Colonic mucosa (tissue), 4 donors: ENCODE data around the gene ADSS1. TPM values are rescaled to one million over a fixed set of nuclear protein-coding genes. Genes with fewer than 3 reads are reported as not detected.

ENCODE experiments used
- DNase-seq: peaks from one replicate; pipeline ENCODE4 v3.0.0-alpha.2; 2020
- H3K27ac ChIP-seq: fragments of 200-600 bp; one replicate; pipeline ENCODE4 v1.8.0; 2021
- H3K27me3 ChIP-seq: fragments of 200-600 bp; one replicate; pipeline ENCODE4 v1.8.0; 2021
- H3K36me3 ChIP-seq: fragments of 200-600 bp; one replicate; pipeline ENCODE4 v1.8.0; 2021
- H3K4me1 ChIP-seq: fragments of 200-600 bp; one replicate; pipeline ENCODE4 v1.8.0; 2021; ENCODE audit warnings: mild to moderate bottlenecking
- H3K4me3 ChIP-seq: fragments of 200-600 bp; one replicate; pipeline ENCODE4 v1.8.0; 2021
- H3K9ac ChIP-seq, 2 donors: one replicate each; pipeline ENCODE4 v1.7.0; 2013; ENCODE audit warnings: control low read depth in 2 of 2, low read depth in 2 of 2, low read length in 2 of 2
- H3K9me3 ChIP-seq: fragments of 200-600 bp; one replicate; pipeline ENCODE4 v1.8.0; 2021
- intact Hi-C: fragments of 100-400 bp; cut with DNase I; formaldehyde crosslinking; loops from one replicate; pipeline ENCODE4 v1.14.1; 2022
- total RNA-seq, 2 donors: library from RNA; stranded (reverse); fragmentation: NEBNext Ultra II Directional in 1 of 2; extraction: Animal tissue kit (Norgen Biotek cat#: 25700) in 1 of 2; gene quantifications; one replicate each; pipeline ENCODE4 v1.2.1, GENCODE V29; 2021
- TF ChIP-seq, protein P1 (sequence below): fragments of 200-600 bp; IDR thresholded peaks from one replicate; pipeline ENCODE4 v1.8.0; 2022; ENCODE audit warnings: antibody characterized with exemption, mild to moderate bottlenecking
- donor health status: healthy.
- donor health status: DM: no; HTN: no; CAD: no.
- donor health status: DM: no; HTN: no; CAD: no.

Gene ADSS1
- total RNA-seq, 2 donors from 2014 or later = 3.5 to 4.0 TPM

DNA sequence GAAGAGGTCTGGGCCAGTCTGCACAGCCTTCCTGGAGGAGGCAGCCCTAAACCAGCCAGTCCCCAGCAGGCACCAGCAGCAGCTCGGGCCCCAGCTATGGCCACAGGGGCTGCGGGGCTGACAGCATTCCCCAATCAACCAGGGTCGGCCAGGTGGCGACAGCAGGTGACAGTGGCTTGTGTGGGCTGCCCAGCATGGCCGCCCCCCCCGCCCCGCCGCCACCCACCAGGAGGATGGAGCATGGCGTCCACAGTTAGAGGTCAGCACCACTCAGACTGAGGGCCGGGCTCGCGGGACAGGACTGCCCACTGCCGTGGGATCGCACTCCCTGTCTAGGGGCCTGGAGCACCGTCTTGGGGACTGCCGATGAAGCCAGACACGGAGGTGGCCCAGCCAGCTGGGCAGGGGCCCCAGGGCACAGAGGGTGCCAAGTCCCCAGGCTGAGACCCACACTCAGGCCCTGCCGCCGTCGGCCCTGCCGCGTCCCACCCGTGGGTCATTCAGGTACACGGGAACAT is 56.5 kb downstream of the ADSS1 start:
- no peaks in the 10 kb centered on the region for H3K27me3 ChIP-seq
- no peak overlapping the region for H3K27ac ChIP-seq
- TF ChIP-seq, protein P1, sequence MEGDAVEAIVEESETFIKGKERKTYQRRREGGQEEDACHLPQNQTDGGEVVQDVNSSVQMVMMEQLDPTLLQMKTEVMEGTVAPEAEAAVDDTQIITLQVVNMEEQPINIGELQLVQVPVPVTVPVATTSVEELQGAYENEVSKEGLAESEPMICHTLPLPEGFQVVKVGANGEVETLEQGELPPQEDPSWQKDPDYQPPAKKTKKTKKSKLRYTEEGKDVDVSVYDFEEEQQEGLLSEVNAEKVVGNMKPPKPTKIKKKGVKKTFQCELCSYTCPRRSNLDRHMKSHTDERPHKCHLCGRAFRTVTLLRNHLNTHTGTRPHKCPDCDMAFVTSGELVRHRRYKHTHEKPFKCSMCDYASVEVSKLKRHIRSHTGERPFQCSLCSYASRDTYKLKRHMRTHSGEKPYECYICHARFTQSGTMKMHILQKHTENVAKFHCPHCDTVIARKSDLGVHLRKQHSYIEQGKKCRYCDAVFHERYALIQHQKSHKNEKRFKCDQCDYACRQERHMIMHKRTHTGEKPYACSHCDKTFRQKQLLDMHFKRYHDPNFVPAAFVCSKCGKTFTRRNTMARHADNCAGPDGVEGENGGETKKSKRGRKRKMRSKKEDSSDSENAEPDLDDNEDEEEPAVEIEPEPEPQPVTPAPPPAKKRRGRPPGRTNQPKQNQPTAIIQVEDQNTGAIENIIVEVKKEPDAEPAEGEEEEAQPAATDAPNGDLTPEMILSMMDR = no peak
- no peak overlapping the region for H3K4me3 ChIP-seq
- intact Hi-C loops = no loop called here
- no peak for DNase-seq
- no peak overlapping the region for H3K9ac ChIP-seq
- no peaks in the 10 kb centered on the region for H3K4me1 ChIP-seq
- no peaks in the 10 kb centered on the region for H3K9me3 ChIP-seq
- H3K36me3 ChIP-seq = no peaks in the 10 kb centered on the region

DNA sequence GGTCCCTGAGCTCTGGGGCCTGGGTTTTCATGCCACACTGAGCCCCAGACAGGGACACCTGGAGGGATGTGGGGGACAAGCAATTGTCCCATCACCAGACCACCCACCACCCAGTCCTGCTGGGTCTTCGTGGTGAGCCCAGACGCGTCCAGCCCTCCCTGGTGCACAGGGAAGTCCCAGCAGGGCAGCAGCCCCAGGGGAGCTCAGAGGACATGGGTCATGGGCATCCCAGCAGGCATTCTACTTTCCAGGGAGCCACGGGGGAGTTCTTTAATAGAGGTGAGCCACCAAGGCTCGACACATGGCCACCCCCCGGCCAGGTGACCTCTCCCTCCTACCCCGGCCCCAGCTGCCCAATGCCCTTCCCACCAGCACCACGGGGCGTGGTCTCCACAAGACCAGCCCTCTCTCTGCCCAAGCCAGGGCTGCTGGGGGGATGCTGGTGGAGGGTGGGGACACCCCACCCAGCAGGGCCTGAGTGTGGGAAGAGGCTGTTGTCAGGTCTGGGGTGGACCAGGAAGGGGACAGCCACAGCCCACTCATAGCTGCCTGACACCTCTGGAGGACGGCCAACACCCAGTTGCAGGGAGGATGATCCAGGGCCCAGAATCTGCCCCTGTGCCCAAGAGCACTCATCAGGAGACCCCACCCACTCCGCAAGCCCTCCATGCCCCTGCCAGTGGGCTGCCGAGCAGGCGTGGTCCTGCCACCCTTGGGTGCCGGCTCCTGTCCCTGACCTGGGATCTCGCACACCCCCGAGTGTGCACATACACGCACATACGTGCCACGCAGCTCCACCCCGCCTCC is 57.4 kb downstream of the ADSS1 start:
- H3K9me3 ChIP-seq = no peaks in the 10 kb centered on the region
- no peaks in the 10 kb centered on the region for H3K27me3 ChIP-seq
- H3K4me3 ChIP-seq = no peak overlapping the region
- intact Hi-C loops = no loop called here
- H3K27ac ChIP-seq = no peak overlapping the region
- no peak overlapping the region for H3K9ac ChIP-seq
- TF ChIP-seq, protein P1 = no peak
- H3K4me1 ChIP-seq = no peaks in the 10 kb centered on the region
- DNase-seq = no peak
- H3K36me3 ChIP-seq = no peaks in the 10 kb centered on the region

DNA sequence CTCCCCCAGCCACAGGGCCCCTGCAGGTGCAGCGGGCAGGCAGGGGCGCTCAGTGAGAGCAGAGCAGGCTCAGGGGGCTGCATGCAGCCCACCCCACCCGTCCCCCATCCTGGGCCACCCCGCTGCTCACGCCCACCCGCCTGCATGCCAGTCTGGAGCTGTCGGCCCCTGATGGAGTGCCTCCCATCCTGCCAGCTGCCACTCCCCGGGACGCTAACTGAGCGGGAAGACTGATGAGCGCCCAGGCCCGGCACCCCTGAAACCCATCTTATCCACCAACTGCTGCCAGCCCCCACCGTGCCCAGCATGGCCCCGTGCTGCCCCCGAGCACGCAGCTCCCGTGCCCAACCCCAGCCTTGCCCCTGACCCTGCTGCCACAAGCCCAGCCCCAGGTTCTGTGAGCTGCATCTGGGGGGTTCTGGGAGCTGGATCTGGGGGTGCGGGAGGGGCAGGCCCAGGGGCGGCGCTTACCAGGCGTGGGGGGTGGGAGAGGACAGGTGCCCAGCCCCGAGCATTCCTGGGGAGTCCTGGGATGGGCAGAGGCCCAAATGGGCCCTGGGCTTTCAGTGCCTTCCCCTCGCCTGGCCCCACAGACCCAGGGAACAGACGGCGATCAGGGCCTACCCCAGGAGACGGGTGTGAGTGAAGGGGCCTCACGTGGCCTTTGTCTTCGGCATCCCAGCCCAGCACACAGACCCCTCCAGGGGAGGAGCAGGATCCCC is 58.2 kb downstream of the ADSS1 start:
- DNase-seq = no peak
- no peaks in the 10 kb centered on the region for H3K9me3 ChIP-seq
- H3K9ac ChIP-seq = no peak overlapping the region
- H3K27ac ChIP-seq = no peak overlapping the region
- H3K27me3 ChIP-seq = no peaks in the 10 kb centered on the region
- no peaks in the 10 kb centered on the region for H3K36me3 ChIP-seq
- TF ChIP-seq, protein P1 = no peak
- intact Hi-C loops = no loop called here
- no peak overlapping the region for H3K4me3 ChIP-seq
- H3K4me1 ChIP-seq = no peaks in the 10 kb centered on the region

DNA sequence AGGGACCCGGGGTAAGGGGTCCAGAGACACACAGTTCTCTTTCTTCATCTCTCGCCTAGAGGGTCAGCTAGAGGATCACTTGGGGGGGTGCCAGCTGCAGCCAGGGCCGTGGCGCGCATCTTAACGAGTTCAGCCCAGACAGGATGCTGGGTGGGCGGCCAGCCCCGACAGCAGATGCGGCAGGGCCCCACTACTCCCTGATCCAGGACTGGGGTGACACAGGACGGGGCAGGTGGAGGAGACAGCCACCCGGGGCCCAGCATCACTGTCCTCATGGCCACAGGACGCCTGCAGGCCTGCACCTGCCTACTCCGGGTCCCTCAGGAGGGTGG is 58.7 kb downstream of the ADSS1 start:
- no peak for DNase-seq
- Histone ChIP-seq H3K36me3 (no peaks in the 10 kb centered on the region), H3K4me1 (no peaks in the 10 kb centered on the region), H3K9me3 (no peaks in the 10 kb centered on the region), H3K27me3 (no peaks in the 10 kb centered on the region), H3K4me3 (no peak overlapping the region), H3K27ac (no peak overlapping the region), H3K9ac (no peak overlapping the region)
- intact Hi-C loops = no loop called here
- TF ChIP-seq, protein P1 = no peak

DNA sequence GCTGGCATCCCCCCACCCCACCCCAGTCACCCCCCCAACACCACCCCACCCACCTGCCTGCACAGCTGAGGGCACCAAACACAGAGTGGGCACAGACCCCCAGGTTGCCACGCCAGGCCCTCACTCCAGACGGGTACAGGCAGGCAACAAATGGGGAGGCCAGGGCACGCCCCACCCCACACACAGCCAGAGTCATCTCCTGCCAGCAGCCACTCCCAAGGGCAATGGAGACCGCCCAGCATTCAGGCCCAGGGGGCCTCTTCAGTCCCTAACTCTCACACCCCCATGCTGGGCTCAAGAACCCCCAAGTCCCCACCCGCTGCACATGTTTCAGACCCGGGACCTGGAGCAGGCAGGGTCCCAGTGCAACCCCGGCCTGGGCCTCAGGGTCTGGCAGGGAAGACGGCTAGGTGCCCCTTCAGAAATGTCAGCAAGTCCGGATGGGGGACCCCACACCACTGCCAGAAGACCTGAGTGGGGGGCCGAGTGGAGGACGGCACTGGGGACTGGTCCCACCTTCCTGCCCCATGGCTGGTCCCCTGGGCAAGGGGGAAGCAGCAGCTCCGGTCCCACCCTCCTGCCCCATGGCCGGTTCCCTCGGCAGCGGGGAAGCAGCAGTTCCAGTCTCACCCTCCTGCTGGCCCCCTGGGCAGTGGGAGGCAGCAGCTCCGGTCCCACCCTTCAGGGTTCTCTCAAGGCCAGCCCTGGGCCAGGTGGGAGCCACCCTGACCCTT is 59.6 kb downstream of the ADSS1 start:
- H3K9ac ChIP-seq = no peak overlapping the region
- H3K36me3 ChIP-seq = no peaks in the 10 kb centered on the region
- TF ChIP-seq, protein P1 = no peak
- no peaks in the 10 kb centered on the region for H3K9me3 ChIP-seq
- intact Hi-C loops = no loop called here
- no peak for DNase-seq
- no peak overlapping the region for H3K4me3 ChIP-seq
- H3K27ac ChIP-seq = no peak overlapping the region
- no peaks in the 10 kb centered on the region for H3K4me1 ChIP-seq
- no peaks in the 10 kb centered on the region for H3K27me3 ChIP-seq
